HepG2 (cell line): ENCODE measurements around the gene PRPF18. TPM values are rescaled to one million over a fixed set of nuclear protein-coding genes. Genes with fewer than 3 reads are reported as not detected.
A peak's percentile ranks its signal among the peaks of the same experiment; 100 is the strongest.

Source experiments
- ATAC-seq: fragments of 200-7000 bp; cut with Tn5 transposase; 3 replicates; pipeline ENCODE4 v1.9.1; 2020; ENCODE audit warnings: mild to moderate bottlenecking, moderate library complexity
- BruUV-seq: library from RNA; stranded (reverse); fragments of 400-500 nt; replicated peaks from 2 replicates; lab custom pipeline; 2021; lab: Mats Ljungman, UMichigan
- CTCF ChIA-PET: fragments of 300-600 bp; formaldehyde crosslinking; extraction: SDS; loops from one replicate; lab custom pipeline; 2021; ENCODE audit warnings: low total read pairs, inconsistent platforms, low intra/inter-chr PET ratio; lab: Yijun Ruan, JAX
- POLR2A ChIA-PET: fragments of 350-600 bp; sonication (Branson Sonifier 250); formaldehyde crosslinking; loops from one replicate; lab custom pipeline; 2020; ENCODE audit warnings: antibody characterized with exemption, inconsistent platforms; lab: Yijun Ruan, JAX
- DNase-seq: peaks from one replicate; pipeline ENCODE4 v3.0.0-alpha.2; 2015; ENCODE audit warnings: low spot score
- FAIRE-seq: peaks from 3 replicates; lab custom pipeline; 2011; peaks lifted over from hg19 to GRCh38; lab: Jason Lieb, UNC
- H2AFZ ChIP-seq: one replicate; pipeline ENCODE4 v1.6.1; 2011; ENCODE audit warnings: low read length, inconsistent platforms
- H3K27ac ChIP-seq: fragments of 300-600 bp; 3 replicates; pipeline ENCODE4 v1.8.0; 2011; ENCODE audit warnings: mixed run types, mild to moderate bottlenecking, mixed read lengths, low read length, inconsistent platforms; ENCODE audit not compliant: insufficient read depth; ENCODE audit errors: extremely low read length
- H3K27me3 ChIP-seq, 2 experiments: fragments of 200-600 bp in 1 of 2; 2 replicates in 1 of 2; 3 replicates in 1 of 2; pipeline versions ENCODE4 v1.6.0 to v1.8.0; 2011; ENCODE audit warnings: low read length in 2 of 2, mild to moderate bottlenecking in 2 of 2, moderate library complexity in 2 of 2, inconsistent platforms in 1 of 2; ENCODE audit not compliant: insufficient read depth in 2 of 2, control insufficient read depth in 1 of 2
- H3K36me3 ChIP-seq, 2 experiments: fragments of 200-600 bp in 1 of 2; replicated peaks in 1 of 2; 2 replicates in 1 of 2; 3 replicates in 1 of 2; pipeline versions ENCODE4 v1.5.1 to v1.8.0; 2011; ENCODE audit warnings: low read length in 2 of 2, inconsistent platforms in 1 of 2; ENCODE audit not compliant: insufficient read depth in 2 of 2, control insufficient read depth in 1 of 2
- H3K4me1 ChIP-seq: 2 replicates; pipeline ENCODE4 v1.5.1; 2012; ENCODE audit warnings: low read length, inconsistent platforms; ENCODE audit not compliant: insufficient read depth
- H3K4me2 ChIP-seq: 2 replicates; pipeline ENCODE4 v1.6.0; 2011; ENCODE audit warnings: low read depth, low read length, inconsistent platforms
- H3K4me3 ChIP-seq, 3 experiments: fragments of 200-600 bp in 1 of 3; sonication (generic), shearing (Covaris generic) in 1 of 3; replicated peaks in 1 of 3; 2 replicates each; pipeline ENCODE4 v1.5.1; 2011 to 2016; ENCODE audit warnings: low read length in 3 of 3, inconsistent platforms in 2 of 3, low read depth in 2 of 3, mild to moderate bottlenecking in 2 of 3, control low read depth in 1 of 3, mixed read lengths in 1 of 3; ENCODE audit not compliant: insufficient read depth in 1 of 3
- H3K79me2 ChIP-seq: one replicate; pipeline ENCODE4 v1.6.1; 2011; ENCODE audit warnings: low read length, inconsistent platforms; ENCODE audit not compliant: insufficient read depth
- H3K9ac ChIP-seq: 2 replicates; pipeline ENCODE4 v1.6.0; 2011; ENCODE audit warnings: mild to moderate bottlenecking, low read depth, low read length, inconsistent platforms; ENCODE audit not compliant: insufficient read depth
- H3K9me3 ChIP-seq: 2 replicates; pipeline ENCODE4 v1.5.1; 2012; ENCODE audit warnings: mild to moderate bottlenecking, low read length
- H4K20me1 ChIP-seq: 2 replicates; pipeline ENCODE4 v1.6.0; 2011; ENCODE audit warnings: inconsistent platforms, mild to moderate bottlenecking, low read length, moderate library complexity; ENCODE audit not compliant: insufficient read depth
- EHMT2 ChIP-seq: fragments of 200-600 bp; sonication (generic); IDR thresholded peaks from 2 replicates; pipeline ENCODE4 v1.7.0; 2017; ENCODE audit warnings: antibody characterized with exemption, low read depth, low read length, borderline replicate concordance
- ELF1 ChIP-seq: sonication (generic); formaldehyde crosslinking; IDR thresholded peaks from 2 replicates; pipeline ENCODE4 v1.4.0; 2020; ENCODE audit warnings: missing genetic modification reagents
- FOXA3 ChIP-seq: IDR thresholded peaks from 2 replicates; pipeline ENCODE4 v1.6.1; 2016; ENCODE audit warnings: missing genetic modification reagents, missing compliant biosample characterization
- GZF1 ChIP-seq: sonication (generic); formaldehyde crosslinking; IDR thresholded peaks from 2 replicates; pipeline ENCODE4 v1.5.1; 2020; ENCODE audit warnings: mild to moderate bottlenecking, missing genetic modification reagents
- HDAC1 ChIP-seq: sonication (generic); formaldehyde crosslinking; IDR thresholded peaks from 2 replicates; pipeline ENCODE4 v1.5.1; 2020; ENCODE audit warnings: mild to moderate bottlenecking, missing genetic modification reagents
- HOXD1 ChIP-seq: sonication (generic); formaldehyde crosslinking; IDR thresholded peaks from 2 replicates; pipeline ENCODE4 v1.5.0; 2020; ENCODE audit warnings: missing genetic modification reagents
- KDM5B ChIP-seq: sonication (generic); formaldehyde crosslinking; IDR thresholded peaks from 2 replicates; pipeline ENCODE4 v1.4.0; 2020; ENCODE audit warnings: missing genetic modification reagents, mild to moderate bottlenecking, borderline replicate concordance
- MAX ChIP-seq: IDR thresholded peaks from 2 replicates; pipeline ENCODE4 v1.6.1; 2012; ENCODE audit warnings: inconsistent platforms
- MED13 ChIP-seq: sonication (generic); formaldehyde crosslinking; IDR thresholded peaks from 2 replicates; pipeline ENCODE4 v1.5.0; 2020; ENCODE audit warnings: missing genetic modification reagents
- MTA3 ChIP-seq: sonication (generic); formaldehyde crosslinking; IDR thresholded peaks from 2 replicates; pipeline ENCODE4 v1.4.0; 2020; ENCODE audit warnings: missing genetic modification reagents
- SKI ChIP-seq: fragments of 450-650 bp; IDR thresholded peaks from one replicate; pipeline ENCODE4 v1.6.1; 2018; ENCODE audit warnings: mild to moderate bottlenecking; ENCODE audit not compliant: partially characterized antibody
- TCF7 ChIP-seq: sonication (generic); IDR thresholded peaks from 2 replicates; pipeline ENCODE4 v1.6.1; 2016; ENCODE audit warnings: antibody characterized with exemption, low read depth
- THYN1 ChIP-seq: sonication (generic); formaldehyde crosslinking; IDR thresholded peaks from 2 replicates; pipeline ENCODE4 v1.8.1; 2023; ENCODE audit warnings: low read depth, mild to moderate bottlenecking, moderate library complexity, missing genetic modification reagents, borderline replicate concordance
- ZNF232 ChIP-seq: sonication (generic); formaldehyde crosslinking; IDR thresholded peaks from 2 replicates; pipeline ENCODE4 v1.4.0; 2020; ENCODE audit warnings: missing genetic modification reagents, borderline replicate concordance
- ZNF235 ChIP-seq: sonication (generic); formaldehyde crosslinking; IDR thresholded peaks from 2 replicates; pipeline ENCODE4 v1.8.1; 2023; ENCODE audit warnings: mild to moderate bottlenecking, missing genetic modification reagents, borderline replicate concordance
- ZNF382 ChIP-seq: sonication (generic); formaldehyde crosslinking; IDR thresholded peaks from 2 replicates; pipeline ENCODE4 v1.5.0; 2020; ENCODE audit warnings: missing genetic modification reagents, mild to moderate bottlenecking, borderline replicate concordance
- ZNF598 ChIP-seq: sonication (generic); formaldehyde crosslinking; IDR thresholded peaks from 2 replicates; pipeline ENCODE4 v1.5.1; 2020; ENCODE audit warnings: mild to moderate bottlenecking, missing genetic modification reagents, borderline replicate concordance
- ZNF652 ChIP-seq: IDR thresholded peaks from 2 replicates; pipeline ENCODE4 v1.6.1; 2016; ENCODE audit warnings: low read depth, borderline replicate concordance
- ZNF747 ChIP-seq: sonication (generic); formaldehyde crosslinking; IDR thresholded peaks from 2 replicates; pipeline ENCODE4 v1.8.1; 2023; ENCODE audit warnings: missing genetic modification reagents, mild to moderate bottlenecking, borderline replicate concordance
- WGBS: methylation state at CpG from one replicate; pipeline ENCODE4 v1.1.6; 2017; ENCODE audit warnings: low lambda C conversion rate; 5-methylcytosine and 5-hydroxymethylcytosine counted together
- in situ Hi-C: cut with HindIII; loops from 2 replicates; pipeline ENCODE4 v1.10.0; 2017; ENCODE audit warnings: low pct_unique_long_range_greater_than_20kb; ENCODE audit not compliant: extremely low pct_ligation_motif_present
- intact Hi-C: fragments of 100-400 bp; cut with micrococcal nuclease; formaldehyde crosslinking; loops from one replicate; pipeline ENCODE4 v1.10.0; 2022; ENCODE audit not compliant: unreplicated experiment
- polyA plus RNA-seq, 8 experiments: library from polyadenylated mRNA; depleted of rRNA in 3 of 8; stranded (reverse) in 7 of 8; unstranded in 1 of 8; fragments of >200 nt; fragmentation: Illumina TruSeq in 4 of 8; extraction: Trizol in 4 of 8; gene quantifications; 2 replicates each; pipeline versions ENCODE4 v1.2.1 to v1.2.3, GENCODE V29; 2011 to 2016; ENCODE audit warnings: low read depth in 4 of 8, missing spikeins in 1 of 8, mixed read lengths in 1 of 8; ENCODE audit not compliant: insufficient read depth in 1 of 8
- total RNA-seq, 5 experiments: library from RNA; depleted of rRNA; stranded (reverse); fragments of >200 nt; fragmentation: Illumina TruSeq; extraction: Trizol; gene quantifications; 2 replicates each; pipeline ENCODE4 v1.2.3, GENCODE V29; 2016; ENCODE audit warnings: low read depth in 1 of 5
- TF ChIP-seq, protein P1 (sequence below): IDR thresholded peaks from 2 replicates; pipeline ENCODE4 v1.6.1; 2016; ENCODE audit warnings: control low read depth
- TF ChIP-seq, protein P2 (sequence below): sonication (generic); formaldehyde crosslinking; IDR thresholded peaks from 2 replicates; pipeline ENCODE4 v1.8.1; 2023; ENCODE audit warnings: mild to moderate bottlenecking, inconsistent platforms, moderate library complexity, missing genetic modification reagents, borderline replicate concordance
- TF ChIP-seq, protein P3 (sequence below): IDR thresholded peaks from 2 replicates; pipeline ENCODE4 v1.6.1; 2016

The PRPF18 gene
- total and polyA plus RNA-seq, 2 of the 13 experiments (the other 11 are each of a cell fraction or from before 2014, with no cell fraction given) = 6.1 to 17.2 TPM

DNA sequence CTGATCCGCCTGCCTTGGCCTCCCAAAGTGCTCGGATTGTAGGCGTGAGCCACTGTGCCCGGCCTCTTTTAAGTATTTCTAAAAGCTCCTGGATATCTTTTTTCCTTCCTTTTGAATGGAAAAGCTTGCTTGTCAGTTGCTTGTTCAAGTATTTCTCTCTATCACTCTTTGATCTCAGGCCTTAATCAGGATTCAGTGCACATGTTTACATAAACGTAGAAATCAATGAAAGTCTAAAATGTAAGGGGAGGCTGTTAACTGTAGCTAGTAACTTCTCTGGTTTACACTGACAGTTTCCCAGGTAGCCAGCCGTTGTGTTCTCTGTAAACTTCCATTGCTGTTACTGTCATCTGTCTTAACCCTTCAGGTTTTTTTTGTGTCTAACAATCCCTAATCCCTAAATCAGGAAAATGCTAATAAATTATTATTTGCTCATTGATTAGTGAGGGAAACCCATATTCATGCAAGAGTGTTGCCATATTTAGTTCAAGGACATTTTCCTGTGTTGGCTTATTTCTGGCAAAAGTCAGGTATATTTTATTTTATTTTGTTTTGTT, 1.5 kb upstream of the PRPF18 start:
- Histone ChIP-seq H3K9me3 (no peaks in the 10 kb centered on the region), H2AFZ (no peak overlapping the region), H3K9ac (no peak overlapping the region), H4K20me1 (no peaks in the 10 kb centered on the region), H3K4me1 (peaks cover 32% of the 10 kb centered on the region), H3K36me3 (no peaks in the 10 kb centered on the region), H3K4me3 (no peak overlapping the region), H3K4me2 (peak overlapping the region; percentile 14; the same call in 1 of the 2 replicates), H3K27ac (no peak overlapping the region), H3K79me2 (peaks cover 7% of the 10 kb centered on the region), H3K27me3 (peaks cover 0 to 8% of the 10 kb centered on the region in 2 experiments; a peak in 1 of 5 replicates)
- 24% methylated on average over 6 of the region's 6 CpGs for WGBS
- POLR2A ChIA-PET = no interaction called here
- no TSS peak for BruUV-seq
- DNase-seq (no peak), ATAC-seq (no peak), FAIRE-seq (no peak)
- in situ Hi-C loops (no loop called here), intact Hi-C loops (no loop called here)
- CTCF ChIA-PET = no interaction called here
- no peak for TF ChIP-seq TCF7
- TF ChIP-seq, protein P1, sequence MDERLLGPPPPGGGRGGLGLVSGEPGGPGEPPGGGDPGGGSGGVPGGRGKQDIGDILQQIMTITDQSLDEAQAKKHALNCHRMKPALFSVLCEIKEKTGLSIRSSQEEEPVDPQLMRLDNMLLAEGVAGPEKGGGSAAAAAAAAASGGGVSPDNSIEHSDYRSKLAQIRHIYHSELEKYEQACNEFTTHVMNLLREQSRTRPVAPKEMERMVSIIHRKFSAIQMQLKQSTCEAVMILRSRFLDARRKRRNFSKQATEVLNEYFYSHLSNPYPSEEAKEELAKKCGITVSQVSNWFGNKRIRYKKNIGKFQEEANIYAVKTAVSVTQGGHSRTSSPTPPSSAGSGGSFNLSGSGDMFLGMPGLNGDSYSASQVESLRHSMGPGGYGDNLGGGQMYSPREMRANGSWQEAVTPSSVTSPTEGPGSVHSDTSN (CRISPR knock-in tag) = no peak
- TF ChIP-seq ZNF382 (CRISPR knock-in tag) = no peak
- TF ChIP-seq MED13 (CRISPR knock-in tag) = no peak
- TF ChIP-seq, protein P2, sequence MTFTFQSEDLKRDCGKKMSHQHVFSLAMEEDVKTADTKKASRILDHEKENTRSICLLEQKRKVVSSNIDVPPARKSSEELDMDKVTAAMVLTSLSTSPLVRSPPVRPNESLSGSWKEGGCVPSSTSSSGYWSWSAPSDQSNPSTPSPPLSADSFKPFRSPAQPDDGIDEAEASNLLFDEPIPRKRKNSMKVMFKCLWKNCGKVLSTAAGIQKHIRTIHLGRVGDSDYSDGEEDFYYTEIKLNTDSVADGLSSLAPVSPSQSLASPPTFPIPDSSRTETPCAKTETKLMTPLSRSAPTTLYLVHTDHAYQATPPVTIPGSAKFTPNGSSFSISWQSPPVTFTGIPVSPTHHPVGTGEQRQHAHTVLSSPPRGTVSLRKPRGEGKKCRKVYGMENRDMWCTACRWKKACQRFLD = no peak
- no peak for TF ChIP-seq GZF1 (CRISPR knock-in tag)
- no peak for TF ChIP-seq MAX
- no peak for TF ChIP-seq HDAC1
- no peak for TF ChIP-seq MTA3 (CRISPR knock-in tag)
- no peak for TF ChIP-seq ZNF235 (CRISPR knock-in tag)
- TF ChIP-seq ZNF598 (CRISPR knock-in tag) = no peak
- no peak for TF ChIP-seq THYN1 (CRISPR knock-in tag)
- peak; percentile 69 for TF ChIP-seq FOXA3 (CRISPR knock-in tag)
- TF ChIP-seq EHMT2 = no peak
- no peak for TF ChIP-seq KDM5B (CRISPR knock-in tag)
- TF ChIP-seq ZNF652 = peak; percentile 58; the same call in 1 of the 2 replicates
- no peak for TF ChIP-seq ZNF747 (CRISPR knock-in tag)
- TF ChIP-seq ELF1 = no peak
- TF ChIP-seq, protein P3, sequence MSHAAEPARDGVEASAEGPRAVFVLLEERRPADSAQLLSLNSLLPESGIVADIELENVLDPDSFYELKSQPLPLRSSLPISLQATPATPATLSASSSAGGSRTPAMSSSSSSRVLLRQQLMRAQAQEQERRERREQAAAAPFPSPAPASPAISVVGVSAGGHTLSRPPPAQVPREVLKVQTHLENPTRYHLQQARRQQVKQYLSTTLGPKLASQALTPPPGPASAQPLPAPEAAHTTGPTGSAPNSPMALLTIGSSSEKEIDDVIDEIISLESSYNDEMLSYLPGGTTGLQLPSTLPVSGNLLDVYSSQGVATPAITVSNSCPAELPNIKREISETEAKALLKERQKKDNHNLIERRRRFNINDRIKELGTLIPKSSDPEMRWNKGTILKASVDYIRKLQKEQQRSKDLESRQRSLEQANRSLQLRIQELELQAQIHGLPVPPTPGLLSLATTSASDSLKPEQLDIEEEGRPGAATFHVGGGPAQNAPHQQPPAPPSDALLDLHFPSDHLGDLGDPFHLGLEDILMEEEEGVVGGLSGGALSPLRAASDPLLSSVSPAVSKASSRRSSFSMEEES (CRISPR knock-in tag) = no peak
- TF ChIP-seq ZNF232 (CRISPR knock-in tag) = 0 out of 2 replicates have a peak, but pooled peaks have one; percentile 28
- TF ChIP-seq SKI = no peak
- no peak for TF ChIP-seq HOXD1 (CRISPR knock-in tag)
